OCI-LY1 (cell line): ENCODE data around the gene FGD3.

ENCODE experiments used
- H2AFZ ChIP-seq: fragments of 200-600 bp; sonication (generic), shearing (Covaris generic); 2 replicates; pipeline ENCODE4 v1.6.0; 2014; ENCODE audit warnings: antibody characterized with exemption, mild to moderate bottlenecking, low read length
- H3F3A ChIP-seq: fragments of 200-600 bp; sonication (generic), shearing (Covaris generic); 2 replicates; pipeline ENCODE4 v1.6.0; 2014; ENCODE audit warnings: mild to moderate bottlenecking, antibody characterized with exemption, low read length, moderate library complexity; ENCODE audit not compliant: insufficient read depth
- H3K27ac ChIP-seq: fragments of 200-600 bp; sonication (generic); 2 replicates; pipeline ENCODE4 v1.5.1; 2014; ENCODE audit warnings: low read length, mixed run types, mild to moderate bottlenecking, low read depth; ENCODE audit not compliant: poor library complexity, severe bottlenecking
- H3K27me3 ChIP-seq: fragments of 200-600 bp; sonication (generic); 2 replicates; pipeline ENCODE4 v1.6.0; 2014; ENCODE audit warnings: antibody characterized with exemption, mild to moderate bottlenecking, low read length, moderate library complexity; ENCODE audit not compliant: insufficient read depth
- H3K36me3 ChIP-seq: fragments of 200-600 bp; sonication (generic); 2 replicates; pipeline ENCODE4 v1.6.1; 2014; ENCODE audit warnings: mild to moderate bottlenecking, antibody characterized with exemption, low read length, moderate library complexity, mixed read lengths; ENCODE audit not compliant: insufficient read depth
- H3K4me1 ChIP-seq: fragments of 200-600 bp; sonication (generic); 2 replicates; pipeline ENCODE4 v1.5.1; 2014; ENCODE audit warnings: mild to moderate bottlenecking, low read length, moderate library complexity; ENCODE audit not compliant: insufficient read depth, severe bottlenecking
- H3K4me2 ChIP-seq: fragments of 200-600 bp; sonication (generic), shearing (Covaris generic); 2 replicates; pipeline ENCODE4 v1.6.1; 2014; ENCODE audit warnings: low read length
- H3K4me3 ChIP-seq: fragments of 200-600 bp; sonication (generic); 2 replicates; pipeline ENCODE4 v1.5.1; 2014; ENCODE audit warnings: low read length, low read depth, mild to moderate bottlenecking, mixed read lengths; ENCODE audit not compliant: poor library complexity, severe bottlenecking
- H3K79me2 ChIP-seq: fragments of 200-600 bp; shearing (Covaris generic); 2 replicates; pipeline ENCODE4 v1.6.1; 2016; ENCODE audit warnings: mixed run types, low read length, mixed read lengths; ENCODE audit not compliant: insufficient read depth
- H3K9ac ChIP-seq: fragments of 200-600 bp; sonication (generic), shearing (Covaris generic); 2 replicates; pipeline ENCODE4 v1.6.1; 2014; ENCODE audit warnings: mild to moderate bottlenecking, low read length, mixed read lengths
- H3K9me2 ChIP-seq: fragments of 200-600 bp; sonication (generic), shearing (Covaris generic); 2 replicates; pipeline ENCODE4 v1.6.1; 2014; ENCODE audit warnings: low read depth, mild to moderate bottlenecking, low read length, mixed read lengths
- H3K9me3 ChIP-seq: fragments of 200-600 bp; shearing (Covaris generic); 2 replicates; pipeline ENCODE4 v1.6.1; 2014; ENCODE audit warnings: low read length, mixed read lengths
- H4K20me1 ChIP-seq: fragments of 200-600 bp; sonication (generic), shearing (Covaris generic); 2 replicates; pipeline ENCODE4 v1.6.0; 2016; ENCODE audit warnings: mild to moderate bottlenecking, low read length; ENCODE audit not compliant: insufficient read depth
- EZH2 ChIP-seq: fragments of 200-600 bp; sonication (generic), shearing (Covaris generic); IDR thresholded peaks from 2 replicates; pipeline ENCODE4 v1.8.0; 2017; ENCODE audit warnings: borderline replicate concordance, mixed run types, mild to moderate bottlenecking, antibody characterized with exemption, low read length, moderate library complexity, mixed read lengths
- TF ChIP-seq, protein P1 (sequence below): fragments of 200-600 bp; sonication (generic), shearing (Covaris generic); IDR thresholded peaks from 2 replicates; pipeline ENCODE4 v1.5.1; 2017; ENCODE audit warnings: mild to moderate bottlenecking, antibody characterized with exemption, low read length, moderate library complexity, mixed read lengths

FGD3 gene

DNA sequence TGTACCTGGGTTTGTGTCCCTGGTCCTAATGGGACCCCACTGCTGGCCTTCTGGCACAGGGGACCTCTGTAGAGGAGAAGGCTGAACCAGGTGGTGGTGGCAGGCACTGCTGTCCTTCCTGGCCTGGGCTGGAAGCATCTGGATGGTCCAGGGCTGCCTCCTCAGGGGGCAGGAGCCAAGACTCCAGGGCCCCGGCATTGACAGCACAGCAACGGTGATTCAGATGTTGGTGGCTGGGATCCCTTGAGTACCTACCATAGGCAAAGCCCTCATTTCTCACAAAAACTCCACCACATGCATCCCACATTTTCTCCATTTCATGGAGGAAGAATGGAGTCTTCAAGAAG is 15.0 kb downstream of the FGD3 start:
- Histone ChIP-seq H3K79me2 (peaks cover 16% of the 10 kb centered on the region; the same call in 1 of the 2 replicates), H3K27me3 (no peaks in the 10 kb centered on the region), H4K20me1 (no peaks in the 10 kb centered on the region), H3K27ac (peak overlapping the region; percentile 30), H3K4me3 (no peak overlapping the region), H3K36me3 (no peaks in the 10 kb centered on the region), H3F3A (no peaks in the 10 kb centered on the region), H3K4me1 (peaks cover 41% of the 10 kb centered on the region), H3K9me3 (no peaks in the 10 kb centered on the region), H3K4me2 (no peak overlapping the region), H3K9ac (no peak overlapping the region), H2AFZ (no peak overlapping the region), H3K9me2 (no peaks in the 10 kb centered on the region)
- no peak for TF ChIP-seq EZH2
- TF ChIP-seq, protein P1, sequence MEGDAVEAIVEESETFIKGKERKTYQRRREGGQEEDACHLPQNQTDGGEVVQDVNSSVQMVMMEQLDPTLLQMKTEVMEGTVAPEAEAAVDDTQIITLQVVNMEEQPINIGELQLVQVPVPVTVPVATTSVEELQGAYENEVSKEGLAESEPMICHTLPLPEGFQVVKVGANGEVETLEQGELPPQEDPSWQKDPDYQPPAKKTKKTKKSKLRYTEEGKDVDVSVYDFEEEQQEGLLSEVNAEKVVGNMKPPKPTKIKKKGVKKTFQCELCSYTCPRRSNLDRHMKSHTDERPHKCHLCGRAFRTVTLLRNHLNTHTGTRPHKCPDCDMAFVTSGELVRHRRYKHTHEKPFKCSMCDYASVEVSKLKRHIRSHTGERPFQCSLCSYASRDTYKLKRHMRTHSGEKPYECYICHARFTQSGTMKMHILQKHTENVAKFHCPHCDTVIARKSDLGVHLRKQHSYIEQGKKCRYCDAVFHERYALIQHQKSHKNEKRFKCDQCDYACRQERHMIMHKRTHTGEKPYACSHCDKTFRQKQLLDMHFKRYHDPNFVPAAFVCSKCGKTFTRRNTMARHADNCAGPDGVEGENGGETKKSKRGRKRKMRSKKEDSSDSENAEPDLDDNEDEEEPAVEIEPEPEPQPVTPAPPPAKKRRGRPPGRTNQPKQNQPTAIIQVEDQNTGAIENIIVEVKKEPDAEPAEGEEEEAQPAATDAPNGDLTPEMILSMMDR = no peak

DNA sequence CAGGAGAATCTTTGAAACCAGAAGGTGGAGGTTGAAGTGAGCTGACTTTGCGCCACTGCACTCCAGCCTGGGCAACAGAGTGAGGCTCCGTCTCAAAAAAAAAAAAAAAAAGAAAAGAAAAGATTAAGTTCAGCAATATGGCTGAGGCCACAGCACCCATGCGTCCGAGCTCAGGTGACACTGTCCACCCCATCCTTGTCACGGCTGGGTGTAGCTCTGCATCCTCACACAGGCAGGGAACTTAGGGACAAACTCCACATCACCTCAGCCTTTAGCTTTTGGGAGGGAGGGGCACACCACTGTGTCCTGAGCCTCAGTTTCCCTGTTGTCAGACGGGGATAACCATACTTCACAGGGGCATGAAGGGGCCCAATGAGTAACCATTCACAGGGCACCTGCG is 15.5 kb downstream of the FGD3 start:
- peaks cover 42% of the 10 kb centered on the region for H3K4me1 ChIP-seq
- no peak for TF ChIP-seq EZH2
- TF ChIP-seq, protein P1 = no peak
- H3K4me3 ChIP-seq = no peak overlapping the region
- peaks cover 16% of the 10 kb centered on the region; the same call in 1 of the 2 replicates for H3K79me2 ChIP-seq
- no peaks in the 10 kb centered on the region for H3K9me3 ChIP-seq
- no peak overlapping the region for H2AFZ ChIP-seq
- H3F3A ChIP-seq = no peaks in the 10 kb centered on the region
- no peaks in the 10 kb centered on the region for H3K27me3 ChIP-seq
- no peaks in the 10 kb centered on the region for H4K20me1 ChIP-seq
- no peak overlapping the region for H3K9ac ChIP-seq
- H3K36me3 ChIP-seq = no peaks in the 10 kb centered on the region
- no peak overlapping the region for H3K4me2 ChIP-seq
- H3K27ac ChIP-seq = no peak overlapping the region
- H3K9me2 ChIP-seq = no peaks in the 10 kb centered on the region

DNA sequence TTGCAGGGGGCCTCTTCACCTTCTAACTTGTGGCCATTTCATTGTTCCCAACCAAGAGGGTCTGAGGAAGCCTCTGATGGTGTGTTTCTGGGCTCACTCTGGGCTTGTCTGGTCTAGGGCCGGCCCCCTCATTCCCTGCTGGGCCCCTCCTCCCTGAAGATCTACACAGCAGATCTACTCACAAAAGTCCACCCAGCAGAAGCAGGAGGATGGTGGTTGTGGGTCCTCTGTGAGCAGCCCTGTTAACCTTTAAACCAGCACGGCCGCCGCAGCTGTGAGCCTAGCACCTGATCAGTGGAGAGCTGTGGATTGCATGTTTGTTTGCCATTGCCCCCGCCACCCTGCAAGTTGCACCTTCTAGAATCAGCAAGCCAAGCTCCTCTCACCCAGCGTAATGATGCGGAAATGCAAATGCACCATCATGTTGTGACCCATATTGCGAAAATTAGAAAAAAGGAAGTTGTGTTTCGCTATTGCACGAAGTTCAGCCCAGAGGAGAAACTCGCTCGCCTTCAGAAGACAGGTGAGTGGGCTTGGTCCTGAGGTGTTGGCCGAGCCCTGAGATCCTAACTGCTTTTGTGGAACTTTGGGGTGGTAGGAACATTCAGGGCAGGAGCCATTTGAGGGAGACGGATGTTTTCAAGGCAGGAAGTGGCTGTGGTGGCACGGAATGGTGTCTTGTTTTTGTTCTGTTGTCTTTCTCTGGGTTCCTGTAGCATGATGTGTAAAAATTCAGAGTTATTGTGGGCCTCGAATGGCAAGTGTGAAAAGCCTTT is 16.7 kb downstream of the FGD3 start:
- H3K79me2 ChIP-seq = peaks cover 16% of the 10 kb centered on the region; the same call in 1 of the 2 replicates
- no peaks in the 10 kb centered on the region for H4K20me1 ChIP-seq
- no peaks in the 10 kb centered on the region for H3F3A ChIP-seq
- H3K4me2 ChIP-seq = peak overlapping the region; percentile 87
- H3K9ac ChIP-seq = peak overlapping the region; percentile 82
- H3K4me1 ChIP-seq = peaks cover 54% of the 10 kb centered on the region
- H3K27ac ChIP-seq = peak overlapping the region; percentile 90
- no peaks in the 10 kb centered on the region for H3K27me3 ChIP-seq
- H3K4me3 ChIP-seq = peak overlapping the region; percentile 76
- TF ChIP-seq EZH2 = no peak
- TF ChIP-seq, protein P1 = no peak
- H3K36me3 ChIP-seq = no peaks in the 10 kb centered on the region
- H3K9me3 ChIP-seq = no peaks in the 10 kb centered on the region
- peak overlapping the region; percentile 90; the same call in 1 of the 2 replicates for H2AFZ ChIP-seq
- no peaks in the 10 kb centered on the region for H3K9me2 ChIP-seq
